GM21619 (cell line): ENCODE data around the gene RAB33B.

Experiments used
- ATAC-seq: cut with Tn5 transposase; IDR thresholded peaks from one replicate; pipeline ENCODE4 v1.9.1; 2021; ENCODE audit not compliant: unreplicated experiment

RAB33B gene

GRCh38 chr4:139503622-139504166, 49.8 kb downstream of the RAB33B start:
- ATAC-seq: no peak

DNA sequence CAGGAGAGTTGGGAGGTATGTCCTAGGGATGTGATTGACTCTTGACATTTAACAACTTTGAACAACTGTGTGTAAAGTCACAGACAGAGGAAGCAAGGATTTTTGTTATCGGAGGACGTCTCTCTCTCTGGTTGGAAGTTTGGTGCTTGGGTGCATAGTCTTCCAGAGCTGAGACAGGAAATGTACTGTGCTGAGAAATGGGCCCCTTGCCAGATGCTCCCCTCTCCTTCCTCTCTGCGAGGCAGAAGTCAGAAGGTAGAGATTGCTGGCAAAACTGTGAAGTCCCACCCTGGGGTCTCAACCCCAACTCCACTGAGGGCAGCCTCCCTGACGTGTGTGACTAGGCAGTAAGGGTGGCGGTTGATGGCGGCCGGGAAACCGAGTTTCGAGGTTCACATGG, 52.9 kb downstream of the RAB33B start:
- no peak for ATAC-seq

DNA sequence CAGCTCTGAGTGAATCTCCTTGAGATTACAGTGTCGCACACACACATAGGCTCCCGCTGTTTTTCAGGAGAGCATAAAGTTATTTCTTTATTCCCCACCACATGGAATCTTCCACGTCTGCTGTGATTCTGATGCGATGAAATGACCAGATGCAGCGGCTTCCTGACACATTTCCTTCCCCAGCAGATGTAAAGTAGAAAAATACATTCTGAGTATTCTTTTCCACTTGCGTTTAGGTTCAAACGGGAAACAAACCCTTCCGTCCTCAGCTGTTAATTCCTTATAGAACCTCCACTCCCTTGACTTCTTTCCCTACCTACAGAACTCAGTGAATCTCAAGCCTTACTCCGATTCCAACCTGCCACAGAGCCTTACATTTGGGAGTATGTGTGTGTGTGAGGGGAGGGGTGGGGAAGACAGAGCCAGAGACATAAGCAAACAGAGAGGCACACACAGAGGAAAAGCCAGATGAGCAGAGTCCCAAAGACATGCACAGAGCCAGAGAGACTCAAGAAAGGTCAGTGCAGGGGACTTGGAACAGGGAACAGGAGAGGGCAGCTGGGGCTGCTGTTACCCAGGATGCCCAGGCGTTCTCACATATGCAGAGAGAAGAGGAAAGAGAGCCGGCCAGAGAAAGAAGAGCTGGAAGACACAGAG, 54.8 kb downstream of the RAB33B start:
- no peak for ATAC-seq

GRCh38 chr4:139509727-139510410, 55.9 kb downstream of the RAB33B start:
- no peak for ATAC-seq

DNA sequence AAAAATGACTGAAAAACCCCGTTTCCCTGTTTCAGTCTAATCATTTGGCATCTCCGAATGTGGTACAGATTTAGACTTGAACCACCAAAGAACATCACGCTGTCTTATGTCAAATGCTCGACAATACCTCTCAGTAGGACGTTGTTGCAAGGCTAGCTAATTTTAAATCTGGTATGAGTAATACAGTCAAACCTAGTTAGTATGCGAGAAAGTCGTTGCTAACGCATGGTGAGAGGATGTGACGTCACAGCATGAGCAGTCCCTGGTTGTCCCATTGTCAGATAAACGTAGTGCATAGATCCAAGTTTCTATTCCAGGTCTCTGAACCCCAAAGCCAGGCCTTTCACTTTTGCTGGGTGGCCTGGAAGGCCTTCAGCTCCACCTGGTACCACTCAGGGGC, 57.4 kb downstream of the RAB33B start:
- ATAC-seq: no peak

DNA sequence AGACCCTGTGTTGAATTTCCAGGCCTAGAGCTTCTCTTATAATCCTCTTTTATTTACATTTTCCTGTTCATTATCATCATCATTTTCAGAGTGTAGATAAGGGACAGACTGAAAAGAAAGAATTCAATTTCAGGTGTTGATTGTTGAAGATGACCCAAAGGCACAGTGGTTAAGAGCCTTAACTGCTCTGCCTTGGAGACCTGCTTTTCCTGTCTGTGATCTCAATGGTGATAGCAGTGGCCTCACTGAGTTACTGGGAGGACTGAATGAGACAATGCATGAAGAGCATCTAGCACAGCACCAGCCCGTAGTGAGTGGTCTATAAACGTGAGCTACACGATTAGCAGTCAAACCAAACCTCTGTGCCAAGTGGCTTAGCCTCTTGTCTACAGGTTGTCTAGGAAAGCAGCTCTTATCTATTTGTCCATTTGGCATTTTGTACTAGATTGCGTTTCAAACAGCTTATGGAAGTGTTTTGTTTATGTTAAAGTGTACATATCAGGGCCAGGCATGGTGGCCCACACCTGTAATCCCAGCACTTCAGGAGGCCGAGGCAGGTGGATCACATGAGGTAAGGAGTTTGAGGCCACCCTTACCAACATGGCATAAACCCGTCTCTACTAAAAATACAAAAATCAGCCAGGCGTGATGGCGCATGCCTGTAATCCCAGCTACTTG, 60.6 kb downstream of the RAB33B start:
- ATAC-seq: no peak

DNA sequence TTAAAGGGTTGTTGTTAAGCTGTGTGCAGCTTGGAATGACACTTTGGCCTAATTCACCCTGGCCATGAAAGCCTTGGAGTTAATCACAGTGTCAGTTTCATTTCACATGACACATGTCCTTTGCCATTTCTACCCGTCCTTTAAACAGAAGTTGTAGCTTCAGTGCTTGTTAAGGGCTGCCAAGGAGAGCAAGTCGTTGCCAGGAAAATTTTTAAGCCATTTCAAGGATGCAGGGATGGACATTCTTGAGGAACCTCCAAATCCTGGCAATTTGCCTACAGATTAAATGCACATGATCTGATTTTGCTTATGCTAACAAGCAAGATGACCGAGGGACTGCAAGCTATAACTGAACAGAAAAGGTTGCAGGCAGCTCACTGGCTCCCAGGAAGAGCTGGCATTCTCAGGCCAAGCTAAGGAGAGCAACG, 61.6 kb downstream of the RAB33B start:
- ATAC-seq: no peak

- ATAC-seq: no peak
Measured at GRCh38 chr4:139521754-139522401, 68.0 kb downstream of the RAB33B start.

DNA sequence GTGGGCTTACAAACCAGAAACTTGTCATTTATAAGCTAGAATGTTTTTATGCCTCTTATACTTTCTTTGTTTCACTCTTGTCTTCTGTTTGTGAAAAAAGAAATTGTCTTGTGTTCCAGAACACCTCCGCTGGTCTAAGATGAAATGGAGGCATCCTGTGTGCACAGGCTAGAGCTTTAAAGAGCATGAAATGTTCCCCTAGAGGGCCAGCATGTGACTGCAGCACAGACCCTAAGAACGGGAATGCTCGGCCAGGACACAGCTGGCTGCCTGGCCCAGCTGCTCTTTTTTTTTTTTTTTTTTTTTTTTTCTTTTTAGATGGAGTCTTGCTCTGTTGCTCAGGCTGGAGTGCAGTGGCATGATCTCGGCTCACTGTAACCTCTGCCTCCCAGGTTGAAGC, 68.5 kb downstream of the RAB33B start:
- no peak for ATAC-seq

- no peak for ATAC-seq
Measured at GRCh38 chr4:139523076-139523475, 69.2 kb downstream of the RAB33B start.

- ATAC-seq: no peak
Measured at GRCh38 chr4:139524062-139524631, 70.2 kb downstream of the RAB33B start.

DNA sequence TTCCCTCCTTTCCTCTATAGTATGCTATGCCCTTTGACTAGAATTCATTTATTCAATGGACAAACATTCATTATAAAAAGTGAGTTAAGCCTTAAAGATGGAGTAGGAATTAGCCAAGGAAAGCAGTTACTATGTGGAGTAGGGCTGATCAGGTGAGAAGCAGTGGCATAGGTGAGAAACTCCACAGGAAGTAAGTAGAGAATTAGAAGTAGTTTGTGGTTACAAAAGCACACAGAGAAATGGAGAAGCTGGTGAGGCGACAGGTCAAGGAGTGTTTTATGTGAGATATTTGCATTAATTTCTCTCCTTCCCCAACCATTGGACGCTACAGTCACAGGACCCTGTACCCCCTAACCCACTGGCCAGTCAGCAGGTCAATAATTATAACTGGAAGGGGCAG, 71.5 kb downstream of the RAB33B start:
- ATAC-seq: peak; percentile 33
